ENCODE results near the gene PARP1. TPM values are rescaled to one million over a fixed set of nuclear protein-coding genes. Genes with fewer than 3 reads are reported as not detected.
A peak's percentile ranks its signal among the peaks of the same experiment; 100 is the strongest.

The PARP1 gene
- total RNA-seq, 1 donor from 2014 or later = 18.4 TPM

GRCh38 chr1:226363801-226364513 lies 43.9 kb downstream of the PARP1 start:
- FAIRE-seq (peak; percentile 32), DNase-seq (ENCODE audit: low read depth) (no peak)
- H3K27me3 ChIP-seq (ENCODE audit: control insufficient read depth, insufficient read depth, low read length) = no peaks in the 10 kb centered on the region
- TF ChIP-seq CTCF (IDR thresholded peaks at IDR 0.05; ENCODE audit: insufficient read depth, low read length, severe bottlenecking) = no peak
- H3K4me3 ChIP-seq (ENCODE audit: low read depth, low read length) = no peak overlapping the region
- peaks cover 26% of the 10 kb centered on the region for H3K36me3 ChIP-seq (ENCODE audit: control insufficient read depth, insufficient read depth, low read length)

- no peak for DNase-seq (ENCODE audit: low read depth)
- Histone ChIP-seq H3K36me3 (ENCODE audit: control insufficient read depth, insufficient read depth, low read length) (peaks cover 22% of the 10 kb centered on the region), H3K27me3 (ENCODE audit: control insufficient read depth, insufficient read depth, low read length) (no peaks in the 10 kb centered on the region), H3K4me3 (ENCODE audit: low read depth, low read length) (no peak overlapping the region)
- FAIRE-seq = no peak
- TF ChIP-seq CTCF (IDR thresholded peaks at IDR 0.05; ENCODE audit: insufficient read depth, low read length, severe bottlenecking) = no peak
Measured at GRCh38 chr1:226362891-226363447, 44.9 kb downstream of the PARP1 start.

GRCh38 chr1:226362361-226362760 lies 45.5 kb downstream of the PARP1 start:
- no peaks in the 10 kb centered on the region for H3K27me3 ChIP-seq (ENCODE audit: control insufficient read depth, insufficient read depth, low read length)
- peaks cover 19% of the 10 kb centered on the region for H3K36me3 ChIP-seq (ENCODE audit: control insufficient read depth, insufficient read depth, low read length)
- no peak overlapping the region for H3K4me3 ChIP-seq (ENCODE audit: low read depth, low read length)
- DNase-seq (ENCODE audit: low read depth) (no peak), FAIRE-seq (no peak)
- no peak for TF ChIP-seq CTCF (IDR thresholded peaks at IDR 0.05; ENCODE audit: insufficient read depth, low read length, severe bottlenecking)

- Histone ChIP-seq H3K4me3 (ENCODE audit: low read depth, low read length) (no peak overlapping the region), H3K36me3 (ENCODE audit: control insufficient read depth, insufficient read depth, low read length) (peaks cover 18% of the 10 kb centered on the region), H3K27me3 (ENCODE audit: control insufficient read depth, insufficient read depth, low read length) (no peaks in the 10 kb centered on the region)
- no peak for FAIRE-seq
- no peak for DNase-seq (ENCODE audit: low read depth)
- TF ChIP-seq CTCF (IDR thresholded peaks at IDR 0.05; ENCODE audit: insufficient read depth, low read length, severe bottlenecking) = no peak
Measured at GRCh38 chr1:226360106-226360746, 47.7 kb downstream of the PARP1 start.

GRCh38 chr1:226357416-226357815 lies 50.5 kb downstream of the PARP1 start:
- FAIRE-seq = no peak
- no peak for DNase-seq (ENCODE audit: low read depth)
- Histone ChIP-seq H3K27me3 (ENCODE audit: control insufficient read depth, insufficient read depth, low read length) (no peaks in the 10 kb centered on the region), H3K4me3 (ENCODE audit: low read depth, low read length) (no peak overlapping the region), H3K36me3 (ENCODE audit: control insufficient read depth, insufficient read depth, low read length) (peaks cover 4% of the 10 kb centered on the region)
- no peak for TF ChIP-seq CTCF (IDR thresholded peaks at IDR 0.05; ENCODE audit: insufficient read depth, low read length, severe bottlenecking)

Measured in bronchial epithelial cell (primary cell).